ENCODE data around the gene MYPOP.

Gene MYPOP

GRCh38 chr19:45847663-45848062 is 54.8 kb downstream of the MYPOP start:
- no peak overlapping the region for H3K4me3 ChIP-seq (ENCODE audit: low read length)
- no peak for TF ChIP-seq ZNF274 (IDR thresholded peaks at IDR 0.05; ENCODE audit: low read depth, low read length)

GRCh38 chr19:45842198-45842597 is 60.2 kb downstream of the MYPOP start:
- TF ChIP-seq ZNF274 (IDR thresholded peaks at IDR 0.05; ENCODE audit: low read depth, low read length) = no peak
- no peak overlapping the region for H3K4me3 ChIP-seq (ENCODE audit: low read length)
